GM21825 (cell line): ENCODE data around the gene LUC7L3.
"Not testable (repeated sequence)": the region's sequence is repeated elsewhere in the genome, so short reads cannot be mapped to it uniquely, and the experiment has no call there.

Source experiments
- ATAC-seq: cut with Tn5 transposase; IDR thresholded peaks from one replicate; pipeline ENCODE4 v1.9.1; 2021; ENCODE audit warnings: mild to moderate bottlenecking, moderate library complexity; ENCODE audit not compliant: unreplicated experiment

The LUC7L3 gene, protein sequence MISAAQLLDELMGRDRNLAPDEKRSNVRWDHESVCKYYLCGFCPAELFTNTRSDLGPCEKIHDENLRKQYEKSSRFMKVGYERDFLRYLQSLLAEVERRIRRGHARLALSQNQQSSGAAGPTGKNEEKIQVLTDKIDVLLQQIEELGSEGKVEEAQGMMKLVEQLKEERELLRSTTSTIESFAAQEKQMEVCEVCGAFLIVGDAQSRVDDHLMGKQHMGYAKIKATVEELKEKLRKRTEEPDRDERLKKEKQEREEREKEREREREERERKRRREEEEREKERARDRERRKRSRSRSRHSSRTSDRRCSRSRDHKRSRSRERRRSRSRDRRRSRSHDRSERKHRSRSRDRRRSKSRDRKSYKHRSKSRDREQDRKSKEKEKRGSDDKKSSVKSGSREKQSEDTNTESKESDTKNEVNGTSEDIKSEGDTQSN

DNA sequence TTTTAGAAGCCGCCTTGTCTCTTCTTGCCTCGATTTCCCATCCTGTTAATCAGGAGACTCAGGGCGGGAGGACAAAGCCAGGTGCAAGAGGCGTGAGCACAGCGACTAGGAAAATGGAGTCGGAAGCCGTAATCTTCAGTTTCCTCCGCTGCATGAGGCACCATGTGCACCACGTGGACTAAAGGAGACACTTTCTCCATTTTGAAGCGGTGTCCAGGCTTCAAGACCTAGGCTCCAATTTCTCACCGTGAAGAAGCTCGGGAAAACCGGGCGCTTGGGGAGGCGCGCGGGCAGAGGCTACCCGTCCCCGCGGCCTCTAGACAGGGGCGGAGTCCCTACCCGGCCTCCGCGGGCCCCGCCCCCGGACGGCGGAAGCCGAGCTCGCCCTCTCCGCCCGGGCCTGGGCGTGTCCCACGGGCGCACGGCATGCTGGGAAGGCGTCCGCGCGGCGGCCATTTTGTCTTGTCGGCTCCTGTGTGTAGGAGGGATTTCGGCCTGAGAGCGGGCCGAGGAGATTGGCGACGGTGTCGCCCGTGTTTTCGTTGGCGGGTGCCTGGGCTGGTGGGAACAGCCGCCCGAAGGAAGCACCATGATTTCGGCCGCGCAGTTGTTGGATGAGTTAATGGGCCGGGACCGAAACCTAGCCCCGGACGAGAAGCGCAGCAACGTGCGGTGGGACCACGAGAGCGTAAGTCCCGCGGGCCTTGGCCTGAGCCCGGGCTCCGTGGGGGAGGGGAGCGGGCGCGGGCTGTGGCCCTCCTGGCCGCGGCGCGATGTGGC is at the start of gene LUC7L3:
TSS of gene LUC7L3 (plus strand) at position 460 of the 780 bp plus-strand sequence. CDS start at position 590, 130 bp downstream.
- peak; percentile 86 for ATAC-seq

DNA sequence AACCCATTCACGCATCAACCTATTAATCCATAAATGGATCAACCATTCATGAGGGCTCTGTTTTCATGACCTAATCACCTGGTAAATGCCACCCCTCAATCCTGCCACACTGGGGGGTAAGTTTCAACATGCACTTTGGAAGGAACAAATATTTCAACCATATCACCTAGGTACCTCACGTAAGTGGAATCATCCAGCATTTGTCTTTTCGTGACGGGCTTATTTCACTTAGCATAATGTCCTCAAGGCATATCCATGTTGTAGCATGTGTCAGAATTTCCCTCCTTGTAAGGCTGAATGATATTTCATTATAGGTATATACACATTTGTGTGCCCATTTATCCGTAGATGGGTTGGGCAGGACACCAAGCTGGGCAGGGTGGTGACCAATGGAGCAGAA is 47.3 kb upstream of the LUC7L3 start:
- no peak for ATAC-seq

DNA sequence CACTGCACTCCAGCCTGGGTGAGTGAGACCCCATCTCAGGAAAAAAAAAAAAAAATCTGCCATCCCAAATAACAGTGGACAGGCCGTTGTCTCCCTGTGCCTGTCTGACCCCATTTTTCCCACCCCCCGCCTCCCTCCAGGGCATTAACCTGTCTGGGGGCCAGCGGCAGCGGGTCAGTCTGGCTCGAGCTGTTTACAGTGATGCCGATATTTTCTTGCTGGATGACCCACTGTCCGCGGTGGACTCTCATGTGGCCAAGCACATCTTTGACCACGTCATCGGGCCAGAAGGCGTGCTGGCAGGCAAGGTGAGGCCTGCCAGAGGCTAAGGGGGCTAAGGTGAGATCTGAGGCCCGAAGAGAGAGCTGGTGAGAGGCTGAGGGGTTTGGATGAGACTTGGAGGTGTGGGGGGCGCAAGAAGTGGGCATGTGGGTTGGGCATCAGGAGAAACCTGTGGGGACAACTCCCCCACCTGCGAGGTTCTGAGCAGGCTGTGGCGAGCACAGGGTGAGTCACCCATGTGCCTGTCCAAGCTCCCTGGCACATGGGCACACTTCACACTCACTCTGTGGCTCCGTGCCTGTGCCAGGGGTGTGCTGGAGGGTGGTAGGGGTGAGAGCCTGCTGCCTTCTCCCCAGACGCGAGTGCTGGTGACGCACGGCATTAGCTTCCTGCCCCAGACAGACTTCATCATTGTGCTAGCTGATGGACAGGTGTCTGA is 46.4 kb upstream of the LUC7L3 start:
- no peak for ATAC-seq

DNA sequence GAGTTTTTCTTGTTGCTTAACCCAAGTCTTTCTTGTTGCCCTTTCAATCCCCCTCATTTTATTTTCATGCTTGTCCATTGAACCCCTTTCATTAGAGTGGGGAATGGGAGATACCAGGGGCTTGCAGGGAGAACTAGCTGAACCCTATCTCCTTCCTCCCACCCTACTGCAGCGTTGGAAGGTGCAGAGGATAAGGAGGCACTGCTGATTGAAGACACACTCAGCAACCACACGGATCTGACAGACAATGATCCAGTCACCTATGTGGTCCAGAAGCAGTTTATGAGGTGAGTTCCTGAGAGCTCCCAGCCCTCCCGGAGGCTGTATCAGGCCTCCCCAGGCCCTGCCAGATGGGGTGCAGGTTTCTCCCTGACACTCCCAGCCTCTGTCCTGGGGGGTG is 44.2 kb upstream of the LUC7L3 start:
- ATAC-seq: no peak

DNA sequence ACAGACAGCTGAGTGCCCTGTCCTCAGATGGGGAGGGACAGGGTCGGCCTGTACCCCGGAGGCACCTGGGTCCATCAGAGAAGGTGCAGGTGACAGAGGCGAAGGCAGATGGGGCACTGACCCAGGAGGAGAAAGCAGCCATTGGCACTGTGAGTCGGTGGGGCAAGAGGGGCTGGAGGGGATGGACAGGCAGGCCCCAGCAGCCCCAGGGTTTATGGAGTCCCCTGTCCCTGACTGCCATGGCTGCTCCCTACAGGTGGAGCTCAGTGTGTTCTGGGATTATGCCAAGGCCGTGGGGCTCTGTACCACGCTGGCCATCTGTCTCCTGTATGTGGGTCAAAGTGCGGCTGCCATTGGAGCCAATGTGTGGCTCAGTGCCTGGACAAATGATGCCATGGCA is 43.8 kb upstream of the LUC7L3 start:
- no peak for ATAC-seq

DNA sequence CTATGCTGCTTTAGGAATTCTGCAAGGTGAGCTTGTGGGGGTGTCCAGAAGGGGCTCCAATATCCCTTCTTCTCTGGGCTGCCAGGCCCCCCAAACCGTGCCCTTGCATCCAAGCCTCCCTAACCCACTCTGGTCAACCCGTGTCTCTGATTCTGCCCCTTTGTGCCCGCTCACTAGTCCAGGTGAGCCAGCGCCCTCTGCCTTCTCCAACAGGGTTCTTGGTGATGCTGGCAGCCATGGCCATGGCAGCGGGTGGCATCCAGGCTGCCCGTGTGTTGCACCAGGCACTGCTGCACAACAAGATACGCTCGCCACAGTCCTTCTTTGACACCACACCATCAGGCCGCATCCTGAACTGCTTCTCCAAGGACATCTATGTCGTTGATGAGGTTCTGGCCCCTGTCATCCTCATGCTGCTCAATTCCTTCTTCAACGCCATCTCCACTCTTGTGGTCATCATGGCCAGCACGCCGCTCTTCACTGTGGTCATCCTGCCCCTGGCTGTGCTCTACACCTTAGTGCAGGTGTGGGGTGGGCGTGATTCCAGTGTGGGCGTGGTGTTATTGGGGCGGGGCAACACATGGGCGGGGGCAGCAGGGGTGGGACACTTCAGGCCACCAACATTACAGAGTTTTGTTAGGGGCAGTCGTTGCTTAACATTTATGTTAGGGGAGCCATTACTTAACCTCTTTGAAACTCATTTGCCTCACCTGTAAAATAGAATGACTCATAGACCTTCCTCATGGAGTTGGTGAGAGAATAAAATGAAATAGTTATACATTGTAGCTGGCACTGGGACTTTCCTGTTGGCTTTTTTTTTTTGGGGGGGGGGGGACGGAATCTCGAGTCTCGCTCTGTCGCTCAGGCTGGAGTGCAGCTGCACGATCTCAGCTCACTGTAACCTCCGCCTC is 43.1 kb upstream of the LUC7L3 start:
- no peak for ATAC-seq

DNA sequence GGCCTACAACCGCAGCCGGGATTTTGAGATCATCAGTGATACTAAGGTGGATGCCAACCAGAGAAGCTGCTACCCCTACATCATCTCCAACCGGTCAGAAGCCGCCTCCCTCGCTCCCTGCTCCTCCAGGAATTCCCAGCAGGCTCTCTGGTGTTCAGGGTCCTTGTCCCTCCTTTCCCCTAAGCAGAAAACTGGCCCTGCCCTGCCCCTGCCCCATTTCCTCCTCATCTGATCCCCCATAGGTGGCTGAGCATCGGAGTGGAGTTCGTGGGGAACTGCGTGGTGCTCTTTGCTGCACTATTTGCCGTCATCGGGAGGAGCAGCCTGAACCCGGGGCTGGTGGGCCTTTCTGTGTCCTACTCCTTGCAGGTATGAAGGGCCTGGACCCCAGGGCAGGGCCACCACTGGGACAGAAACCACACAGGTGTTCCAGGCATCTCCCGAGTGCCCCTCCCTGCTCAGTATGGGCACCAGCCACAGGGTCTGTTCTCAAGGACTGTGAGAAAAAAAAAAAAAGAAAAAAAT is 41.5 kb upstream of the LUC7L3 start:
- ATAC-seq: no peak

DNA sequence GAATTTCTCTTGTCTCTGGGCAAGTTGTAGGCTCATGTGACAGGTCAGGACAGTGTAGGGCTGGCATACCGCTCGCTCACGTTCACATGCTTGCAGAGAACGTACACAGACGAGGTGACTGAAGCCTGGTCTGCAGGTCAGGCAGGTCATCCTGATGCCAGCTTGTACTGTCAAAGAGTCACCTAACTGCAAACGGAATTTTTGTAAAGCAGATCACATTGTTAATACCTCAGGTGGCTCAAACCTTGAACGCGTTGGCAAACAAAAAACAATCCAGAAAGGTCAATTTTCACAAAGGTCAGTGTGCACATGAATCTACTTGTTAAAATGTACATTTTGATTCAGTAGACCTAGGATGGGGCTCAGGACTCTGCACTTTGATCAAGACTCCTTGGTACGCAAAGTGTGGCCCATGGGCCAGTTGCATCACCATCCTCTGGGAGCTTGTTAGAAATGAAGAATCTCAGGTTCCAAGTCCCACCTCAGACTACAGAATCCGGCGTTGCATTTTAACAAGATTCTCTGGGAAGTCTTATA is 40.3 kb upstream of the LUC7L3 start:
- no peak for ATAC-seq

DNA sequence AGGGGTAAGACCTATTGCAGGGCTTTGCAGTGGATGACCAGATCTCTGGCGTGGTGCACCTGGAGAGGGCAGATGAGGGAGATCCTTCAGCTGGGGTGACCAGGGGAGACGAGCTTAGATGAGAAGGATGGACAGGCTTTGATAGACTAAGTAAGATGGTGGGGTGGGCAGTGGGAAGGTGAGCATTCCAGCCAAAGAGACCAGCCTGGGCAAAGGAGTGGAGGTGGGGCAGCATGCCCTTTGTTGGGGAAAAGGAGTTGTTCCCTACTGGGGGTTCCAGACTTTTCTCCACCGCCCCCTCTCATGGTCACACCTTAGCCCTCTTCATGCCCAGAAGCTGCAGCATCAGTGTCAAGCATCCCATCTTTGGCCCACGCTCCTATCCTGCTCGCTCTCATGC is 39.3 kb upstream of the LUC7L3 start:
- ATAC-seq: no peak

DNA sequence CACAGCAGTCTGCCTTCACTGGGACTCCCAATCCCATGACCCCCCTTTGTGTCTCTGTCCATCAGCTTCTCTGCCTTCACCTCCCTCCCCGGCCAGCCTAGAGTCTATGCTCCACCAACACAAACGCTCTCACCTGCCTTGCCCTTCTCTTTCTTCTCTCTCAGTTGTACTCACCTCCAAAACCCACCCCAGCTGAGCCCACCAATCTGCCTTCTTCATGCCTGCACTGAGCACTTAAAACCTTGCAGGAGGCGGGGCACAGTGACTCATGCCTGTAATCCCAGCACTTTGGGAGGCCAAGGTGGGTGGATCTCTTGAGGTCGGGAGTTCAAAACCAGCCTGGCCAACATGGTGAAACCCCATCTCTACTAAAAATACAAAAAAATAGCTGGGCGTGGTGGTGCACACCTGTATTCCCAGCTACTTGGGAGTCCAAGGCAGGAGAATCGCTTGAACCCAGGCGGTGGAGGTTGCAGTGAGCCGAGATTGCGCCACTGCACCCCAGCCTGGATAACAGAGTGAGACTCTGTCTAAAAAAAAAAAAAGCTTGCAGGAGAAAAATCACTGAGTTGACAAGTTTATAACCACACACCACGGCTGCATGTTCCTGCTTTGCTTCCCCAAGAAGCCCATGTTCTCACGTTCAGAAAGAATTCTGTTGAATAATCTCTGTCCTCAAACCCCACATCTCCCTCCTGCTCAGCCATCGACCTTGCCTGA is 38.7 kb upstream of the LUC7L3 start:
- ATAC-seq: not testable (repeated sequence)

DNA sequence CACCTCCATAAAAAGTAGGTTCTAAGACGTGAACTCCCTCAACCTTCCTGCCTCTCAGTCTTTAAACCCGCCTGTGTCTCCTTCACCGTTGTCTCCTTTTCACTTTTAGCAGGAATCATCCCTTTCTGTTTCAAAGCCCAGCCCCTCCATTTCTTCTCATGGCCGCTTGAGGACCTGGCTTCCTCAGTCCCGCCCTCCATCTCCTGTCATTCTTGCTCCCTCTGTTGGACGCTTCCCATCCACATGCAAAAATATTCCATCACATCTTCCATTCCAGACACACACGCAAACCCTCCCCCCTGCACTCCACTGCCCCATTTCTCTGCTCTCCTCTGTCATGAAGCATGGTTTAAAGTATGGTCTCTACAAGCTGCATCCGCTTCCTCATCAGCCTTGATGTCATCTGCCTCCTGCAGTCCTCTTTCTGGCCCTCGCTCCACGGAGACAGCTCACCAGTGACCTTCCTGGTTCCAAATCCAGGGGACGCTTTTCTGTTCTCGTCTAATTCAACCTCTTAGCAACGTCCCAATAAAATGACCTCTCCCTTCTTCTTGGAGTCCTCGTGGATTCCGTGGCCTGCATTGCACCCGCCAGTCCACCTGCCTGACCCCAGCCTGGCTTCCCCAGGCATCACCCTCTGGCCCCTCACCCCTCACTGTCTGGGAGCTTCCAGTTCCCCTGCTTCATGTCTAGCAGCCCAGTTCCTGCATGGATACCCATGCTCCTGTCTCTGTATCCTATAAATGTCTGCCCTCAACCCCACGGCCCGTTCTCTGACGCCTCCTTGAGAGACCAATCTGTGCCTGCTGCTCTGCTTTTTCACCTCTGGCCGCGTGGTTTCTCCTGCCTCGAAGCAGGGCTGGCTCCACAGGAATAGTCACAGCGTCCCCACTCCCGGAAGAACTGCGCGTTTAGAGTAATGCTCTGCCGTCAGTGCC is 37.9 kb upstream of the LUC7L3 start:
- ATAC-seq: no peak

DNA sequence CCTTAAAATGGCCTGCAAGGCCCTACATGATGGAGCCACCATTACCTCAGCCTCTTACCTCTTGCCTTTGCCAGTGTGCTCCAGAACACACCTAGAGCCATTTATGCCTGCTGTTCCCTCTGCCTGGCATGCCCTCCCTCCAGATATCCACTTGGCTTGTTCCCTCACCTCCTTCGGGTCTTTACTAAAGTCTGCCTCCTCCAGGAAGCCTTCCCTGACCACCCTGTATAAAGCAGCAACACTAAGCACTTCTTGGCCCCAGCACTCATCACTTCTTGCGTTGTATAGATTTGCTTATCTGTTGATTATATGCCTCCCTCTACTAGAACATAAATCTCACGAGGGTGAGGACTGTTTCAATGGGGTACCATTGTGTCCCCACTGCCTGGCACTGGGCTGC is 37.0 kb upstream of the LUC7L3 start:
- ATAC-seq: no peak

DNA sequence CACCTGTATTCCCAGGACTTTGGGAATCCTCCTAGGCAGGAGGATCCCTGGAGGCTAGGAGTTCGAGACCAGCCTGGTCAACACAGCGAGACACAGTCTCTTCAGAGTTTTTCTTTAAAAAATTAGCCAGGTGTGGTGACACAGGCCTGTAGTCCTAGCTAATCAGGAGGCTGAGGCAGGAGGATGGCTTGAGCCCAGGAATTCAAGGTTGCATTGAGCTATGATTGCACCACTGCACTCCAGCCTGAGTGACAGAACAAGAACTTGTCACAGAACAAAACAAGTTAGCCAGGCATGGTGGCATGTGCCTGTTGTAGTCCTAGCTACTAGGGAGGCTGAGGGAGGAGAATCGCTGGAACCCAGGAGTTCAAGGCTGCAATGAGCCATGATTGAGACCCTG is 36.5 kb upstream of the LUC7L3 start:
- ATAC-seq: no peak

DNA sequence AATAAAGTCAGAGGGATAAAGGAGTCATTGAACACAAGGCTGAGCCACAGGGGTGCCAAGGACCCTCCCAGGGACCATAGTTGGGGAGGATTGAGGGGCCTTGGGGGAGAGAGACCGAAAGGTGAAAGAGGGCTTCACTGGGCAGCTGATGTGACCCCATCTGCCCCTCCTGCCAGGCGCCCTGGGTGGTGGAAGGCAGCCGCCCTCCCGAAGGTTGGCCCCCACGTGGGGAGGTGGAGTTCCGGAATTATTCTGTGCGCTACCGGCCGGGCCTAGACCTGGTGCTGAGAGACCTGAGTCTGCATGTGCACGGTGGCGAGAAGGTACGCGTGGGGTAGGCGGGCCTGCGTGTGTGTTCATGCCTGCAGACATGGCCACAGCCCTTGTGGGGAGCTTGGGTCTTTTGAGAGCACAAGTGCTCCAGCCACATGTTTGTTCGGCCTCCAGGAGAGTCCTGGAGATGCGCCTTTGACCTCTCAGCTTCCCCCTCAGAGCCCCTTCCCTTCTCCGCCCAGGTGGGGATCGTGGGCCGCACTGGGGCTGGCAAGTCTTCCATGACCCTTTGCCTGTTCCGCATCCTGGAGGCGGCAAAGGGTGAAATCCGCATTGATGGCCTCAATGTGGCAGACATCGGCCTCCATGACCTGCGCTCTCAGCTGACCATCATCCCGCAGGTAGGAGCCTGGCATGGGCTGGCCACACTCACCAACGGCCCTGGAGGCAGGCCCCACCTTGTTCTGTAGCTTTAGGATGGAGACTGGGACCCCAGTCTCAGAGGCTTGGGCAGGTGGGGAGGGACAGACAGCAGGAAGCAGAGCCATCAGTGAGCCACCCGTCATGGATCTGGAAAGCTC is 35.7 kb upstream of the LUC7L3 start:
- no peak for ATAC-seq

DNA sequence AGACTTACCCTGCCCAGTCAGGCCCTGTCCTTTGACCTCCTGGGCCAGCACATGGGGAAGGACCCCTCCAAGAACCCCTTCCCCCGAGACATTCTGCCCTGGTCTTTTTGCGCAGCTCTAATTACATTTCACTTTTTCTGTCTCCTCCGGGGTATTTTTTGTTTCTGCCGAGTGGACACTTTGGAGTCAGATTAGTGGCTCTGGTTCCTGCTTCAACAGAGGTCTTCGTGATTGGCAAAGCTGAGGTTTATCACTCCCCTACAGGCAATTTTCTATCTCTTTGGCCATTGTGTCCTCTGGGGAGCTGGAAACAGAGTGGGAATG is 35.2 kb upstream of the LUC7L3 start:
- no peak for ATAC-seq

DNA sequence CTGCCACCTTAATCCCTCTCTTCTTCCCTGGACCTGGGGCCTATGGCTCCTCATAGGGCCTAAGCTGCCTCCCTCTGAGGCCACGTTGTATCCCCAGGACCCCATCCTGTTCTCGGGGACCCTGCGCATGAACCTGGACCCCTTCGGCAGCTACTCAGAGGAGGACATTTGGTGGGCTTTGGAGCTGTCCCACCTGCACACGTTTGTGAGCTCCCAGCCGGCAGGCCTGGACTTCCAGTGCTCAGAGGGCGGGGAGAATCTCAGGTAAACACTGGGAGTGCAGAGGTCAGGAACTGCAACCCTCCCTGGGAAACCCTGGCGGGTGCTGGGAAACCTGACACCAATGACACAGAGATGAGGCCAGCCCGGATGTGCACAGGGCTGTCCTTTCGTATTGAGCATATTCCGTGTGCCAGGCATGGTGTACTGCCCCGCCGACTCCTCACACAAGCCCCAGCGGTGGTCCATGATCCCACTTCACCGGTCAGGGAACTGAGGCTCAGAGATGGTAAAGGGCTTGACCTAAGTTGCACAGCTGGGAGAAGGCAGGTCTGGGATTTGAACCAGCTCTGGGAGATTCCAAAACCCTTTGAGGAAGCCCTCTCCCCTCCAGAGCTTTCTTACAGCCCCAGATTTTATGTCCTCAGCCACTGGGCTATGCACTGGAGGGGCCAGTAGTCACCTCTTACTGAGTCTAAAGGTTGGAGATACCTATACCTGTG is 34.6 kb upstream of the LUC7L3 start:
- no peak for ATAC-seq

DNA sequence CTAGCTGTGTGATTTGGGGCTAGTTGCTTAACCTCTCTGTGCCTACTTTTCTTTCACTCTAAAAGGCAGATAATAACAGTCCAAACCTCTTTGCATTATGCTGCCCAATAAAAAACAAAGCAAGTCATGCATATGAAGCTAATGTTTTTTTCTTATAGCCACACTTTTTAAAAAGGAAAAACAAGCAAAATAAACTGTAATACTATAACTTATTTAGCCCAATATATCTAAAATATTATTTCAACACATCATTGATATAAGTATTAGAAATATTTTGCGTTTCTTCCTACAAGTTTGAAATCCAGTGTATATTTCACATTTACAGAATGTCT is 34.1 kb upstream of the LUC7L3 start:
- ATAC-seq: no peak
